Panc1 (cell line): Measurements from ENCODE around the gene TSNAX.

Experiments used
- POLR2AphosphoS5 ChIP-seq: IDR thresholded peaks from 2 replicates; pipeline ENCODE4 v1.6.1; 2012; ENCODE audit warnings: mild to moderate bottlenecking, low read depth, low read length, moderate library complexity
- SIN3A ChIP-seq: IDR thresholded peaks from 2 replicates; pipeline ENCODE4 v1.6.1; 2012; ENCODE audit warnings: low read depth, mild to moderate bottlenecking, low read length, moderate library complexity, borderline replicate concordance; ENCODE audit not compliant: insufficient read depth
- TF ChIP-seq, protein P1 (sequence below): fragments of 450-650 bp; IDR thresholded peaks from 2 replicates; pipeline ENCODE4 v1.5.1; 2017; ENCODE audit warnings: mild to moderate bottlenecking

GRCh38 chr1:231480008-231480407, 48.5 kb upstream of the TSNAX start:
- TF ChIP-seq, protein P1, sequence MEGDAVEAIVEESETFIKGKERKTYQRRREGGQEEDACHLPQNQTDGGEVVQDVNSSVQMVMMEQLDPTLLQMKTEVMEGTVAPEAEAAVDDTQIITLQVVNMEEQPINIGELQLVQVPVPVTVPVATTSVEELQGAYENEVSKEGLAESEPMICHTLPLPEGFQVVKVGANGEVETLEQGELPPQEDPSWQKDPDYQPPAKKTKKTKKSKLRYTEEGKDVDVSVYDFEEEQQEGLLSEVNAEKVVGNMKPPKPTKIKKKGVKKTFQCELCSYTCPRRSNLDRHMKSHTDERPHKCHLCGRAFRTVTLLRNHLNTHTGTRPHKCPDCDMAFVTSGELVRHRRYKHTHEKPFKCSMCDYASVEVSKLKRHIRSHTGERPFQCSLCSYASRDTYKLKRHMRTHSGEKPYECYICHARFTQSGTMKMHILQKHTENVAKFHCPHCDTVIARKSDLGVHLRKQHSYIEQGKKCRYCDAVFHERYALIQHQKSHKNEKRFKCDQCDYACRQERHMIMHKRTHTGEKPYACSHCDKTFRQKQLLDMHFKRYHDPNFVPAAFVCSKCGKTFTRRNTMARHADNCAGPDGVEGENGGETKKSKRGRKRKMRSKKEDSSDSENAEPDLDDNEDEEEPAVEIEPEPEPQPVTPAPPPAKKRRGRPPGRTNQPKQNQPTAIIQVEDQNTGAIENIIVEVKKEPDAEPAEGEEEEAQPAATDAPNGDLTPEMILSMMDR, result no peak
- no peak for TF ChIP-seq POLR2AphosphoS5
- no peak for TF ChIP-seq SIN3A
